GM12878 (cell line): ENCODE results near the gene RALGPS2. TPM values are rescaled to one million over a fixed set of nuclear protein-coding genes. Genes with fewer than 3 reads are reported as not detected.

Experiments
- ATAC-seq: fragments of 200-7000 bp; cut with Tn5 transposase; 3 replicates; pipeline ENCODE4 v1.9.1; 2020; ENCODE audit warnings: mild to moderate bottlenecking, moderate library complexity
- BruUV-seq: library from RNA; stranded (reverse); fragments of 400-500 nt; replicated peaks from 2 replicates; lab custom pipeline; 2021; lab: Mats Ljungman, UMichigan
- CTCF ChIA-PET: fragments of 300-600 bp; sonication (Branson Sonifier 250); formaldehyde crosslinking; extraction: SDS; loops from one replicate; lab custom pipeline; 2021; ENCODE audit warnings: inconsistent platforms; lab: Yijun Ruan, JAX
- POLR2A ChIA-PET: fragments of 350-600 bp; formaldehyde crosslinking; extraction: SDS; loops from one replicate; lab custom pipeline; 2021; ENCODE audit warnings: inconsistent platforms; lab: Charles Lee
- RAD21 ChIA-PET: fragments of 300-600 bp; sonication (Branson Sonifier 250); formaldehyde crosslinking; loops from one replicate; lab custom pipeline; 2023; ENCODE audit warnings: antibody characterized with exemption; ENCODE audit not compliant: unreplicated experiment; lab: Charles Lee
- SMC1A ChIA-PET: fragments of 300-600 bp; sonication (Branson Sonifier 250); formaldehyde crosslinking; loops from one replicate; lab custom pipeline; 2023; ENCODE audit not compliant: unreplicated experiment, uncharacterized antibody; lab: Charles Lee
- DNase-seq: peaks from one replicate; pipeline ENCODE4 v3.0.0-alpha.2; 2011; ENCODE audit warnings: low read depth, low spot score
- FAIRE-seq: peaks from 3 replicates; lab custom pipeline; 2011; peaks lifted over from hg19 to GRCh38; lab: Jason Lieb, UNC
- H2AFZ ChIP-seq: 2 replicates; pipeline ENCODE4 v1.6.0; 2011; ENCODE audit warnings: low read depth, low read length, control low read depth; ENCODE audit not compliant: control insufficient read depth
- H3K27ac ChIP-seq: 2 replicates; pipeline ENCODE4 v1.5.1; 2011; ENCODE audit warnings: control low read depth; ENCODE audit not compliant: control insufficient read depth, insufficient read depth
- H3K27me3 ChIP-seq, 2 experiments: replicated peaks in 1 of 2; 2 replicates each; pipeline versions ENCODE4 v1.6.0 to v1.6.1; 2011; ENCODE audit warnings: low read length in 1 of 2; ENCODE audit not compliant: control insufficient read depth in 2 of 2, insufficient read depth in 2 of 2
- H3K36me3 ChIP-seq, 2 experiments: 2 replicates each; pipeline ENCODE4 v1.5.1; 2011; ENCODE audit warnings: low read length in 1 of 2; ENCODE audit not compliant: control insufficient read depth in 2 of 2, insufficient read depth in 2 of 2
- H3K4me1 ChIP-seq: 2 replicates; pipeline ENCODE4 v1.6.1; 2011; ENCODE audit warnings: mild to moderate bottlenecking, low read length, moderate library complexity, mixed read lengths; ENCODE audit not compliant: control insufficient read depth, insufficient read depth
- H3K4me2 ChIP-seq: 2 replicates; pipeline ENCODE4 v1.6.0; 2011; ENCODE audit warnings: control low read depth; ENCODE audit not compliant: control insufficient read depth, insufficient read depth
- H3K4me3 ChIP-seq: fragments of 200-600 bp; sonication (generic); 2 replicates; pipeline ENCODE4 v1.5.1; 2016
- H3K79me2 ChIP-seq: 2 replicates; pipeline ENCODE4 v1.6.0; 2011; ENCODE audit warnings: low read length; ENCODE audit not compliant: control insufficient read depth, insufficient read depth
- H3K9ac ChIP-seq: 2 replicates; pipeline ENCODE4 v1.8.0; 2011; ENCODE audit warnings: low read length, control low read depth, mixed read lengths; ENCODE audit not compliant: control insufficient read depth, insufficient read depth
- H3K9me3 ChIP-seq: replicated peaks from 3 replicates; pipeline ENCODE4 v1.5.1; 2011; ENCODE audit warnings: mild to moderate bottlenecking, low read length; ENCODE audit not compliant: control insufficient read depth, insufficient read depth
- H4K20me1 ChIP-seq: 2 replicates; pipeline ENCODE4 v1.6.0; 2011; ENCODE audit not compliant: control insufficient read depth, insufficient read depth
- HDAC6 ChIP-seq: fragments of 200-600 bp; sonication (generic); IDR thresholded peaks from one replicate; pipeline ENCODE4 v1.8.0; 2017; ENCODE audit warnings: antibody characterized with exemption; ENCODE audit not compliant: unreplicated experiment
- IKZF1 ChIP-seq: fragments of 450-650 bp; conservative IDR thresholded peaks from 2 replicates; pipeline ENCODE4 v1.6.1; 2017; ENCODE audit warnings: antibody characterized with exemption, mild to moderate bottlenecking
- IRF4 ChIP-seq: IDR thresholded peaks from 2 replicates; pipeline ENCODE4 v1.6.1; 2011; ENCODE audit warnings: low read depth, low read length
- STAT3 ChIP-seq: IDR thresholded peaks from 2 replicates; pipeline ENCODE4 v1.6.1; 2011; ENCODE audit warnings: low read depth, low read length, improper control_type of control experiment
- SUPT20H ChIP-seq: IDR thresholded peaks from 2 replicates; pipeline ENCODE4 v1.6.1; 2011; ENCODE audit warnings: low read depth, mild to moderate bottlenecking, low read length, moderate library complexity, borderline replicate concordance; ENCODE audit not compliant: control insufficient read depth
- SUZ12 ChIP-seq: fragments of 200-600 bp; sonication (generic); IDR thresholded peaks from one replicate; pipeline ENCODE4 v1.6.1; 2018; ENCODE audit warnings: antibody characterized with exemption, mild to moderate bottlenecking; ENCODE audit not compliant: unreplicated experiment
- WGBS: methylation state at CpG from one replicate; pipeline ENCODE4 v1.1.6; 2016; ENCODE audit warnings: low lambda C conversion rate; ENCODE audit not compliant: insufficient replicate concordance, insufficient coverage; ENCODE audit errors: missing lambda C conversion rate; 5-methylcytosine and 5-hydroxymethylcytosine counted together
- in situ Hi-C: fragments of 300-500 bp; cut with MboI; formaldehyde crosslinking; loops from 9 replicates; pipeline ENCODE4 v1.14.3; 2018; ENCODE audit warnings: mixed read lengths
- intact Hi-C: fragments of 100-400 bp; cut with micrococcal nuclease; formaldehyde crosslinking; loops from one replicate; pipeline ENCODE4 v1.14.2; 2022; ENCODE audit not compliant: unreplicated experiment
- polyA plus RNA-seq, 11 experiments: library from polyadenylated mRNA; depleted of rRNA in 4 of 11; unstranded in 6 of 11; stranded (reverse) in 5 of 11; fragments of >200 nt; fragmentation: Nextera tagmentation in 4 of 11; fragmentation: Illumina TruSeq in 1 of 11; extraction: Ambion mirVana in 4 of 11; extraction: Trizol in 1 of 11; gene quantifications; 1 replicate in 1 of 11; 2 replicates in 10 of 11; pipeline versions ENCODE4 v1.2.1 to v1.2.3, GENCODE V29; 2011 to 2016; ENCODE audit warnings: inconsistent platforms in 2 of 11, missing spikeins in 2 of 11, low read depth in 1 of 11
- total RNA-seq, 4 experiments: library from RNA; depleted of rRNA in 3 of 4; stranded (reverse); fragments of >200 nt in 3 of 4; fragmentation: Illumina TruSeq in 1 of 4; extraction: Trizol in 1 of 4; gene quantifications; 2 replicates each; pipeline versions ENCODE4 v1.2.1 to v1.2.3, GENCODE V29; 2013 to 2021
- TF ChIP-seq, protein P1 (sequence below): fragments of 450-650 bp; IDR thresholded peaks from 2 replicates; pipeline ENCODE4 v1.6.1; 2016; ENCODE audit warnings: mild to moderate bottlenecking
- TF ChIP-seq, protein P2 (sequence below), 3 experiments: IDR thresholded peaks in 2 of 3; conservative IDR thresholded peaks in 1 of 3; 2 replicates each; pipeline ENCODE4 v1.5.1; 2011; ENCODE audit warnings: low read depth in 3 of 3, low read length in 3 of 3, mild to moderate bottlenecking in 3 of 3, control low read depth in 2 of 3, moderate library complexity in 2 of 3, inconsistent platforms in 1 of 3, mixed read lengths in 1 of 3; ENCODE audit not compliant: control insufficient read depth in 2 of 3, insufficient read depth in 1 of 3; ENCODE audit errors: extremely low read depth in 1 of 3
- TF ChIP-seq, protein P3 (sequence below): fragments of 450-650 bp; IDR thresholded peaks from 2 replicates; pipeline ENCODE4 v1.6.1; 2017; ENCODE audit warnings: mild to moderate bottlenecking, moderate library complexity

Gene RALGPS2
- total and polyA plus RNA-seq, 10 of the 15 experiments (the other 5 are each of a cell fraction or from before 2014, with no cell fraction given), result 0.08 to 3.7 (median 0.50) TPM

DNA sequence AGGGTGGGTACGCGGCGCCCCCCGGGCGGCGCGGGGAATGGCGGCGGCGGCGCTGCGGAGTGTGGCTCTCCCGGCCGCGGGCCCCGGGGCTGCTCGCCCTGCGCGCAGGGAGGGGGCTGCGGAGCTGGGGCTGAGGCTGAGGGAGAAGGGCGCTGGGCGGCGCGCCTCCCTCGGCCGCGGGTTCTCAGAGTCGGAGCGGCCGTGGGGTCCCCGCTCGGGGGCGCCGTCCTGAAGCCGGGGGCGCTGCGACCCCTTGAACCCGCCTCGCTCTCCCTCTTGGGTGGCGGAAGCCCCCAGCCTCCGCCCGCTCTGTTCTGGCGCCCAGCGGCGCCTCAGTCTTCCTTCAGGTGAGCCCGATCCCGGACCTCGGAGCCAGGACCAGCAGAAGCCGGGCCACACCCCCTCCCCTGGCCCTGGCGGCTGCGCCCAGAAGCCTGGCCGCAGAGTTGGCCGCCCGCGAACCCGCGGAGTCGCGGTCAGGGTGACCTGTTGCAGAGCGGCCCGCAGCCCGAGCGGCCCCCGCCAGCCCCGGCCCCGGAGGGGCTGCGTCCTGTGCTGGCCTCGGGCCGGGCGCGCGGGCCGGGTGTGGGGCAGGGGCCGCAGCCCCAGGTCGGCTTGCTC is 532 bp downstream of the RALGPS2 start:
- H3K27me3 ChIP-seq, result peaks cover 0 to 4% of the 10 kb centered on the region in 2 experiments; a peak in 2 of 4 replicates
- BruUV-seq, result no TSS peak
- under 1% methylated on average over 34 of the region's 75 CpGs for WGBS
- in situ Hi-C loops, result no loop called here
- H4K20me1 ChIP-seq, result no peaks in the 10 kb centered on the region
- TF ChIP-seq, protein P1, sequence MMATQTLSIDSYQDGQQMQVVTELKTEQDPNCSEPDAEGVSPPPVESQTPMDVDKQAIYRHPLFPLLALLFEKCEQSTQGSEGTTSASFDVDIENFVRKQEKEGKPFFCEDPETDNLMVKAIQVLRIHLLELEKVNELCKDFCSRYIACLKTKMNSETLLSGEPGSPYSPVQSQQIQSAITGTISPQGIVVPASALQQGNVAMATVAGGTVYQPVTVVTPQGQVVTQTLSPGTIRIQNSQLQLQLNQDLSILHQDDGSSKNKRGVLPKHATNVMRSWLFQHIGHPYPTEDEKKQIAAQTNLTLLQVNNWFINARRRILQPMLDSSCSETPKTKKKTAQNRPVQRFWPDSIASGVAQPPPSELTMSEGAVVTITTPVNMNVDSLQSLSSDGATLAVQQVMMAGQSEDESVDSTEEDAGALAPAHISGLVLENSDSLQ, result no peak
- TF ChIP-seq STAT3 (no peak), SUPT20H (no peak), IKZF1 (0 out of 2 replicates have a peak, but pooled peaks have one; percentile 27), HDAC6 (no peak), IRF4 (no peak), SUZ12 (peak; percentile 89)
- TF ChIP-seq, protein P2, sequence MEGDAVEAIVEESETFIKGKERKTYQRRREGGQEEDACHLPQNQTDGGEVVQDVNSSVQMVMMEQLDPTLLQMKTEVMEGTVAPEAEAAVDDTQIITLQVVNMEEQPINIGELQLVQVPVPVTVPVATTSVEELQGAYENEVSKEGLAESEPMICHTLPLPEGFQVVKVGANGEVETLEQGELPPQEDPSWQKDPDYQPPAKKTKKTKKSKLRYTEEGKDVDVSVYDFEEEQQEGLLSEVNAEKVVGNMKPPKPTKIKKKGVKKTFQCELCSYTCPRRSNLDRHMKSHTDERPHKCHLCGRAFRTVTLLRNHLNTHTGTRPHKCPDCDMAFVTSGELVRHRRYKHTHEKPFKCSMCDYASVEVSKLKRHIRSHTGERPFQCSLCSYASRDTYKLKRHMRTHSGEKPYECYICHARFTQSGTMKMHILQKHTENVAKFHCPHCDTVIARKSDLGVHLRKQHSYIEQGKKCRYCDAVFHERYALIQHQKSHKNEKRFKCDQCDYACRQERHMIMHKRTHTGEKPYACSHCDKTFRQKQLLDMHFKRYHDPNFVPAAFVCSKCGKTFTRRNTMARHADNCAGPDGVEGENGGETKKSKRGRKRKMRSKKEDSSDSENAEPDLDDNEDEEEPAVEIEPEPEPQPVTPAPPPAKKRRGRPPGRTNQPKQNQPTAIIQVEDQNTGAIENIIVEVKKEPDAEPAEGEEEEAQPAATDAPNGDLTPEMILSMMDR (IDR thresholded peaks at IDR 0.05 in 2 of 3, conservative IDR thresholded peaks at IDR 0.05 in 1 of 3; ENCODE audit: control insufficient read depth in 2 of 3, extremely low read depth in 1 of 3, insufficient read depth in 1 of 3, low read depth in 3 of 3, low read length in 3 of 3), result no peak
- TF ChIP-seq, protein P3, sequence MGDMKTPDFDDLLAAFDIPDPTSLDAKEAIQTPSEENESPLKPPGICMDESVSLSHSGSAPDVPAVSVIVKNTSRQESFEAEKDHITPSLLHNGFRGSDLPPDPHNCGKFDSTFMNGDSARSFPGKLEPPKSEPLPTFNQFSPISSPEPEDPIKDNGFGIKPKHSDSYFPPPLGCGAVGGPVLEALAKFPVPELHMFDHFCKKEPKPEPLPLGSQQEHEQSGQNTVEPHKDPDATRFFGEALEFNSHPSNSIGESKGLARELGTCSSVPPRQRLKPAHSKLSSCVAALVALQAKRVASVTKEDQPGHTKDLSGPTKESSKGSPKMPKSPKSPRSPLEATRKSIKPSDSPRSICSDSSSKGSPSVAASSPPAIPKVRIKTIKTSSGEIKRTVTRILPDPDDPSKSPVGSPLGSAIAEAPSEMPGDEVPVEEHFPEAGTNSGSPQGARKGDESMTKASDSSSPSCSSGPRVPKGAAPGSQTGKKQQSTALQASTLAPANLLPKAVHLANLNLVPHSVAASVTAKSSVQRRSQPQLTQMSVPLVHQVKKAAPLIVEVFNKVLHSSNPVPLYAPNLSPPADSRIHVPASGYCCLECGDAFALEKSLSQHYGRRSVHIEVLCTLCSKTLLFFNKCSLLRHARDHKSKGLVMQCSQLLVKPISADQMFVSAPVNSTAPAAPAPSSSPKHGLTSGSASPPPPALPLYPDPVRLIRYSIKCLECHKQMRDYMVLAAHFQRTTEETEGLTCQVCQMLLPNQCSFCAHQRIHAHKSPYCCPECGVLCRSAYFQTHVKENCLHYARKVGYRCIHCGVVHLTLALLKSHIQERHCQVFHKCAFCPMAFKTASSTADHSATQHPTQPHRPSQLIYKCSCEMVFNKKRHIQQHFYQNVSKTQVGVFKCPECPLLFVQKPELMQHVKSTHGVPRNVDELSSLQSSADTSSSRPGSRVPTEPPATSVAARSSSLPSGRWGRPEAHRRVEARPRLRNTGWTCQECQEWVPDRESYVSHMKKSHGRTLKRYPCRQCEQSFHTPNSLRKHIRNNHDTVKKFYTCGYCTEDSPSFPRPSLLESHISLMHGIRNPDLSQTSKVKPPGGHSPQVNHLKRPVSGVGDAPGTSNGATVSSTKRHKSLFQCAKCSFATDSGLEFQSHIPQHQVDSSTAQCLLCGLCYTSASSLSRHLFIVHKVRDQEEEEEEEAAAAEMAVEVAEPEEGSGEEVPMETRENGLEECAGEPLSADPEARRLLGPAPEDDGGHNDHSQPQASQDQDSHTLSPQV, result no peak
- TF ChIP-seq, all 136 proteins: peak for 2
- H3K36me3 ChIP-seq, result no peaks in the 10 kb centered on the region
- POLR2A ChIA-PET, result interaction anchor here (0.7 to 1.5 kb wide), 3 partner anchors 57 to 183 kb away, joined by 3 read pairs; no protein-coding TSS in a partner anchor
- H3K9ac ChIP-seq, result peak overlapping the region; percentile 46
- H2AFZ ChIP-seq, result peak overlapping the region; percentile 45
- no peak overlapping the region; the same call in 1 of the 2 replicates for H3K27ac ChIP-seq
- ATAC-seq, result peak; percentile 63
- CTCF ChIA-PET, result interaction anchor here (0.9 to 2.4 kb wide), 3 partner anchors 8 to 182 kb away, joined by 3 to 16 read pairs (median 4); no protein-coding TSS in a partner anchor
- FAIRE-seq, result no peak
- H3K4me3 ChIP-seq, result peak overlapping the region; percentile 69
- no peaks in the 10 kb centered on the region for H3K9me3 ChIP-seq
- RAD21 ChIA-PET, result interaction anchor here (0.7 to 3.5 kb wide), 6 partner anchors 26 to 183 kb away, joined by 3 to 25 read pairs (median 8); no protein-coding TSS in a partner anchor
- peak overlapping the region; percentile 86; the same call in 1 of the 2 replicates for H3K4me2 ChIP-seq
- SMC1A ChIA-PET, result interaction anchor here (0.6 to 1.8 kb wide), 9 partner anchors 25 to 625 kb away, joined by 3 to 10 read pairs (median 5); no protein-coding TSS in a partner anchor
- DNase-seq, result no peak
- H3K79me2 ChIP-seq, result no peaks in the 10 kb centered on the region
- intact Hi-C loops, result loop anchor here (5.0 kb wide), 1 partner anchor 118 kb away; no protein-coding TSS in a partner anchor
- no peaks in the 10 kb centered on the region for H3K4me1 ChIP-seq
